HG03521 (cell line): ENCODE measurements around the gene CNBP.

Experiments used
- ATAC-seq: cut with Tn5 transposase; IDR thresholded peaks from one replicate; pipeline ENCODE4 v1.9.1; 2021; ENCODE audit warnings: mild to moderate bottlenecking, moderate library complexity; ENCODE audit not compliant: unreplicated experiment

CNBP gene

GRCh38 chr3:129132097-129132866 lies 51.4 kb downstream of the CNBP start:
- no peak for ATAC-seq

DNA sequence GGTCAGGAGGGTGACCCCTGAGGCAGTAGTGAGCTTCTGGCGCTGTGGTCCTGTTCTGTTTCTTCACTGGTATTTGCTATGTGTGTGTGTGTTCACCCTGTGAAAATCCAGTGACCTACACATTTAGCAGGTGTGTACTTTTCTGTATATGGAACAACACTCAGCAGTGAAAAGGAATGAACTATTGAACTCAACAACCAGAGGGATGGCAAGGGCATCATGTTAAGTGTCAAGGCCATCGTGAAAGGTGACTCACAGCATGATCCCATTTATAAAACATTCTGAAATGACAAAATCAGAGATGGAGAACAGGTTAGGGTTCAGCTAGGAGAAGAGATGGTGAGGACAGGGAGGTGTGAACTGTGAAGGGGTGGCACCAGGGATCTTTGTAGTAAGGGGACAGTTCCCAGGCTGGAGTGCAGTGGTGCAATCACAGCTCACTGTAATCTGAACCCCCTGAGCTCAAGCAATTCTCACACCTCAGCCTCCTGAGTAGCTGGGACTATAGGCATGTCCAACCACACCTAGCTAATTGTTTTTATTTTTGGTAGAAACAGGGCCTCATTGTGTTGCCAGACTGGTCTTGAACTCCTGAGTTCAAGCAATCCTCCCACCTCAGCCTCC lies 52.1 kb downstream of the CNBP start:
- ATAC-seq = no peak

DNA sequence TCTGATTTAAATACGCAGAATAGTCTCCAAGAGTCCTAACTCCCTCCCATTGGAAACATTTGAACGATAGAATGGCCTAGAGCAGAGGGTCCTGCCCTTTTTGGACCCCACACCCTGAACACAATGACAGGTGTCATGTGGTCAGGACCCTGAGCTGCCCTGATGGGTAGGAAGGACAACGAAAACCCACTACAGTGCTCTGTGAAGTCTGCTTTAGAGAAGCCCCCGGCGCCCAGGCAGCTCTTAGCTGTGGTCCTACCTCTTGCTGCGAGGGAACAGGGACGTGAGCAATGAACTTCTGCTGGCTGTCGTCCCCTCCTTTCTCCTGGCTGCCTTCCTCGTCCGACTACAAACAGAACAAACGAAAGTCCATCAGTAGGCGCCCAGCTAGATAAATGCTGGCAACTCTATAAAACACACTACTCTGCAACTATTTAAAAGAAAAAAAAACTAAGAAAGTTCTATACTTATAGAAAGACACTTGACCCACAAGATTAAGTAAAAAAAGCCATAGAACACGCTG lies 53.3 kb downstream of the CNBP start:
- ATAC-seq = no peak

GRCh38 chr3:129128357-129129155 lies 55.1 kb downstream of the CNBP start:
- no peak for ATAC-seq

DNA sequence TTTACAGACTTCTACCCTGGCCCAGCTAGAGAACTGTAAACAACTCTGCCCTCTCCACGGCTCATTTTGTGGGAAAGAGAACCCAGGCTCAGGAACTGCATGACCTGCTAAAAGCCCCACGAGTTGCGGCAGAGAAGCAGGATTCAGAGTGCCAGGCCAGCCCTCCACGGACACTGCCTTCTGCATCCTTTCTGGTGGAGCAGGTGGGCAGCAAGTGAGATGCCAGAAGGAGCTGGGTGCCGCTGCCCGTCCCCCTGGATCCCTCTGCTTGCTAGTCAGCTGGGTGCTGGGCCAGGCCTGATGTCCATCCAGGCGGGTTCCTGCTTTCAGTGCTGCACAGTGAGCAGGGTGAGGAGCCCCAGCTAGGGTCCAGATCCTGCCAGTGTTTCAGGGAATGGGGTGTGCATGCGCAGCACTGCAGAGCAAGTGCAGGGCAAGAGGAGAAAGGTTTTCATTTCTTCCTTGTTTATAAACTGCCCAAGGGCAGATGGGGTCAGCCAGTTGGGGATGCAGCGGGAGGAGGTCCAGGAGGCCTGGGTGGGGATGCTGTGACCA lies 56.9 kb downstream of the CNBP start:
- ATAC-seq = no peak

GRCh38 chr3:129123314-129124060 lies 60.2 kb downstream of the CNBP start:
- no peak for ATAC-seq

GRCh38 chr3:129122412-129123011 lies 61.2 kb downstream of the CNBP start:
- no peak for ATAC-seq

- ATAC-seq = peak; percentile 44
Observed at GRCh38 chr3:129121792-129122411, 61.8 kb downstream of the CNBP start, which contains the start of gene RAB43. Gene RAB43, minus strand, starts transcription at chr3:129121804. Its CDS starts 315 bp downstream, at chr3:129121489.

GRCh38 chr3:129121016-129121791 lies 62.5 kb downstream of the CNBP start:
- peak; percentile 3 for ATAC-seq

- ATAC-seq = peak; percentile 65
Observed at GRCh38 chr3:129120254-129121004, 63.3 kb downstream of the CNBP start.

GRCh38 chr3:129119365-129120100 lies 64.2 kb downstream of the CNBP start:
- ATAC-seq = no peak

DNA sequence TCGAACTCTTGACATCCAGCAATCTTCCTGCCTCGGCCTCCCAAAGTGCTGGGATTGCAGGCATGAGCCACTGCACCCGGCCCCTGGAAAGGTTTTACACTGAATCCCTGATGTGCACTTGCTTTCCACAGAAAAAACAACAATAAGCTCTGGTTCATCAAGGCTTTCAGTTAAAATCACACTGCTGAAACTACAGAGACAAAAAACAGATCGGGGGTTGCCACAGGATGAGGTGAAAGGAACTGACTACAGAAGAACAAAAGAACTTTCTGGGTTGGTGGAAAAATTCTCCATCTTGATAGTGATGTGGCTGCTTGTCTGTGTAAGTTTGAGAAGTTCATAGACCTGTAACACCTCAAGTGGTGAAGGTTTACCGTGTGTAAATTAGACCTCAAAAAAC lies 65.0 kb downstream of the CNBP start:
- ATAC-seq = no peak
